SHP77 (cell line): ENCODE measurements around the gene SND1.

Experiments
- DNase-seq, 2 experiments: peaks; one replicate each; lab custom pipeline; 2025; lab: John Stamatoyannopoulos, UW

SND1 gene

GRCh38 chr7:127730658-127731276 lies 78.8 kb downstream of the SND1 start:
- no peak for DNase-seq

GRCh38 chr7:127731431-127732080 lies 79.6 kb downstream of the SND1 start:
- no peak for DNase-seq

- DNase-seq: no peak
Observed at GRCh38 chr7:127732306-127732705, 80.3 kb downstream of the SND1 start.

GRCh38 chr7:127733986-127734385 lies 82.0 kb downstream of the SND1 start:
- no peak for DNase-seq

GRCh38 chr7:127736511-127736910 lies 84.5 kb downstream of the SND1 start:
- DNase-seq: no peak

- DNase-seq: no peak
Observed at GRCh38 chr7:127738859-127739258, 86.9 kb downstream of the SND1 start.

GRCh38 chr7:127741764-127742375 lies 89.9 kb downstream of the SND1 start:
- DNase-seq: no peak

GRCh38 chr7:127745445-127745844 lies 93.5 kb downstream of the SND1 start:
- DNase-seq: no peak

- no peak for DNase-seq
Observed at GRCh38 chr7:127751062-127751461, 99.1 kb downstream of the SND1 start.

- DNase-seq: no peak
Observed at GRCh38 chr7:127751490-127752448, 99.8 kb downstream of the SND1 start.

- no peak for DNase-seq
Observed at GRCh38 chr7:127752829-127753228, 100.8 kb downstream of the SND1 start.

GRCh38 chr7:127754457-127754856 lies 102.5 kb downstream of the SND1 start:
- DNase-seq: no peak

- DNase-seq: no peak
Observed at GRCh38 chr7:127755521-127755920, 103.5 kb downstream of the SND1 start.

- no peak for DNase-seq
Observed at GRCh38 chr7:127755965-127756364, 104.0 kb downstream of the SND1 start.

GRCh38 chr7:127758105-127758504 lies 106.1 kb downstream of the SND1 start:
- DNase-seq: no peak

GRCh38 chr7:127758845-127759244 lies 106.9 kb downstream of the SND1 start:
- no peak for DNase-seq

GRCh38 chr7:127759945-127760421 lies 108.0 kb downstream of the SND1 start:
- DNase-seq: no peak

- DNase-seq: no peak
Observed at GRCh38 chr7:127760436-127761031, 108.5 kb downstream of the SND1 start.

- DNase-seq: no peak
Observed at GRCh38 chr7:127761196-127761595, 109.2 kb downstream of the SND1 start.

- no peak for DNase-seq
Observed at GRCh38 chr7:127764681-127765080, 112.7 kb downstream of the SND1 start.

GRCh38 chr7:127765150-127765549 lies 113.2 kb downstream of the SND1 start:
- no peak for DNase-seq
